GM20000 (cell line): ENCODE results near the gene CFAP47.
"Not testable (repeated sequence)": the region's sequence is repeated elsewhere in the genome, so short reads cannot be mapped to it uniquely, and the experiment has no call there.

ENCODE experiments used
- DNase-seq: peaks from one replicate; pipeline ENCODE4 v3.0.0; 2012; ENCODE audit warnings: low spot score
- TF ChIP-seq, protein P1 (sequence below): IDR thresholded peaks from 2 replicates; pipeline ENCODE4 v1.5.1; 2012; ENCODE audit warnings: mild to moderate bottlenecking, control low read depth; ENCODE audit errors: extremely low read depth, missing control alignments

CFAP47 gene

DNA sequence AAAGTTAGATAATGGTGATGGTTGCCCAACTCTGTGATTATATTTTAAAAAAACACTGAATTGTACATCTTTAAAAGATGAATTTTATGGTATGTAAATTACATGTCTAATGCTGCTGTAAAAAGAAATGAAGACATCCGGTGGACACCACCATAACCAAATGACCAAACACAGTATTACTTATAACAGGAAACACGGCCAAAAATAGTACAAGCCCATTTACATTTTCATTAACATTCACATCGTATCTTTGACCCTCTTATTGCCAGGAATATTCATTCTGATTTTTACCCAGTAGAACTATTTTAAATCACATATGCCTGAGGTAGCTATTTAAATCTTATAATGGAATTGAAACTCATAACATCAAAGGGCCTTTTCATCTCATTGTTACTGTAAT, 143.2 kb downstream of the CFAP47 start:
- DNase-seq = no peak
- TF ChIP-seq, protein P1, sequence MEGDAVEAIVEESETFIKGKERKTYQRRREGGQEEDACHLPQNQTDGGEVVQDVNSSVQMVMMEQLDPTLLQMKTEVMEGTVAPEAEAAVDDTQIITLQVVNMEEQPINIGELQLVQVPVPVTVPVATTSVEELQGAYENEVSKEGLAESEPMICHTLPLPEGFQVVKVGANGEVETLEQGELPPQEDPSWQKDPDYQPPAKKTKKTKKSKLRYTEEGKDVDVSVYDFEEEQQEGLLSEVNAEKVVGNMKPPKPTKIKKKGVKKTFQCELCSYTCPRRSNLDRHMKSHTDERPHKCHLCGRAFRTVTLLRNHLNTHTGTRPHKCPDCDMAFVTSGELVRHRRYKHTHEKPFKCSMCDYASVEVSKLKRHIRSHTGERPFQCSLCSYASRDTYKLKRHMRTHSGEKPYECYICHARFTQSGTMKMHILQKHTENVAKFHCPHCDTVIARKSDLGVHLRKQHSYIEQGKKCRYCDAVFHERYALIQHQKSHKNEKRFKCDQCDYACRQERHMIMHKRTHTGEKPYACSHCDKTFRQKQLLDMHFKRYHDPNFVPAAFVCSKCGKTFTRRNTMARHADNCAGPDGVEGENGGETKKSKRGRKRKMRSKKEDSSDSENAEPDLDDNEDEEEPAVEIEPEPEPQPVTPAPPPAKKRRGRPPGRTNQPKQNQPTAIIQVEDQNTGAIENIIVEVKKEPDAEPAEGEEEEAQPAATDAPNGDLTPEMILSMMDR = no peak

DNA sequence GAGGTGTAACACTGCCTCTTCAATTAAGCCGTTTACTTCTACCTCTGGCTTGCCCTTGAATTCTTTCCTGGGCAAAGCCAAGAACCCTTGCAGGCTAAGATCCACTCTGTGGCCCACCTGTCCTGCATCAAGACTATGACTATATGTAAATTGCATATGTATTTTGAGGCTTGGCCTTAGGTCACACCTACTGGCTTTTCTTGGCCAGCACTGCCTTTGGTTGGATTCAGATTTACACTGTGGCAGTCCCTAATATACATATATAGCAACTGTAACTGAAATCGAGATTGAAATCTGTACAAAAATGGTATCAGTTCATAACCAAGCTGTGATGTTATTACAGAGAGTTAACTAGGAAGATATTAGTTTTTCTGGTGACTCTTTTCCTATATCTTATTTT, 151.5 kb downstream of the CFAP47 start:
- no peak for DNase-seq
- TF ChIP-seq, protein P1 = no peak

DNA sequence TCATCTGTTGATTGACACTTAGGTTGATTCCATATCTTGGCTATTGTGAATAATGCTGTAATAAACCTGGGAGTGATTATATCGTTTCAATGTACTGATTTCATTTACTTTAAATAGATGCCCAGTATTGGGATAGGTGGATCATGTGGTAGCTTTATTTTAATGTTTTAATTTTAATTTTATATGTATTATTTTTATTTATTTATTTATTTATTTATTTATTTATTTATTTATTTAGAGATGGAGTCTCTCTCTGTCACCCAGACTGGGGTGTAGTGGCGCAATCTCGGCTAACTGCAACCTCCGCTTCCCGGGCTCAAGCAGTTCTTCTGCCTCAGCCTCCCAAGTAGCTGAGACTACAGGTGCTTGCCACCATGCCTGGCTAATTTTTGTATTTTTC, 155.5 kb downstream of the CFAP47 start:
- not testable (repeated sequence) for DNase-seq

DNA sequence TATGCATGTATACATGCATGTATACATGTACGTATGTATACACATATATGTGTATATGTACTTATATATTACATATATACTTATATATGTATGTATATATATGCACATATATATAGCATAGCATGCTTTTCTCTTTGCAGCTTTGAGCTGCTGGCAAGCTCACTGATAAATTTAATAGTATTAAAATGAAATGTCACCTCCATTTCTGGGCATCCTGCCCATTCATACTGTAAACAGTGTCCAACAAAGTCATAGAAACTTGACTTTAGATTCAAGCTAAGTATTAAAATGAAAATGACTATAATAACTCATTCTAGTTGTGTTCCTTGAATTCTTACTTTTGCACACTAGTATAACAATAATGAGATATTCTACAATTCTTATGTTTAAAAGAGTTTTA, 163.7 kb downstream of the CFAP47 start:
- DNase-seq = no peak
- TF ChIP-seq, protein P1 = no peak

DNA sequence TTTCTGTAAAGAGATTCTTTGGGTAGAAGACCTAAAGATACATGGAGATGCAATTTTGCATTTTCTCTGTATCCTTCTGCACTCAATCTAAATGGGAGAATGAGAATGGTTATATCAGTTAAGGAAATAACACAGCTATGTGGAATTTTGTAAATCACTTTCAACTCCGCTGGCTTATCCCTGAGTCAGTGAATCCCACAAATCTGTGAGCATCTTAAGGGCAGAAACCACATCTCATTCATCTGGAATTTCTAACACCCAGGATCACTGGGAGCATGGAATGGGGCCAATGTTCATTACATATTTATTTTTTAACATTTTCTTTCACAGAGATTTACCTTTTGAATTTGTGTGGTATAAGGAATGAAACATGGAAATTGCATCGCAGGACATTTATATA, 167.8 kb downstream of the CFAP47 start:
- DNase-seq = no peak
- TF ChIP-seq, protein P1 = no peak

DNA sequence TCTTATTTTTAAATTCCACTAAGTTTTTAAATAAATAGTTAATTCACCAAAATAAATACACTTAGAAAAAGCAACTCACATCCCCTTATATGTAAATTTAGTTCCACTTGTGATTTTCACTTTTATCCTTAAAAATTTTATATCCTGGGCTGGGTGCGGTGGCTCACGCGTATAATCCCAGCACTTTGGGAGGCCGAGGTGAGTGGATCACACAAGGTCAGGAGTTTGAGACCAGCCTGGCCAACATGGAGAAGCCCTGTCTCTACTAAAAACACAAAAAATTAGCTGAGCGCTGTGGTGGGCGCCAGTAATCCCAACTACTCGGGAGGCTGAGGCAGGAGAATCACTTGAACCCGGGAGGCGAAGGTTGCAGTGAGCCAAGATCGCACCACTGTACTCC, 169.4 kb downstream of the CFAP47 start:
- DNase-seq = not testable (repeated sequence)

DNA sequence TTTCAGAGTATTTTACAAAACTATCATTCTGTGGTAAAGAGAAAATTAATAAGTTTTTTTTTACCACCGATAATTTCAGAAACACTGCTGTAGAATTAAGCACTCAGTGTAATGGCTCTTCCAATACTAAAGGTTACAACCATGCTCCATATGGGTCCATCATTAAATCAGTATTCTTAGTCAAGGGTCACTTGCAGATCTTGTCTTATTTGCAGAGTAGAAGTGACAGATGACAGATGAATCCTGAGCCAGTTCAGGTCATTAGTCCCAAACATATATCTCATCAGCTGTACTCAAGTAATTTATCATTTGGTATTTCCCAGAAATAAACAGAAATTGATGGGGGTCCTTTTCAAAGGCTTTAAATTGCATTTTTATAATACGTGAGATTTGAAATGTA, 182.9 kb downstream of the CFAP47 start:
- no peak for DNase-seq
- TF ChIP-seq, protein P1 = no peak

DNA sequence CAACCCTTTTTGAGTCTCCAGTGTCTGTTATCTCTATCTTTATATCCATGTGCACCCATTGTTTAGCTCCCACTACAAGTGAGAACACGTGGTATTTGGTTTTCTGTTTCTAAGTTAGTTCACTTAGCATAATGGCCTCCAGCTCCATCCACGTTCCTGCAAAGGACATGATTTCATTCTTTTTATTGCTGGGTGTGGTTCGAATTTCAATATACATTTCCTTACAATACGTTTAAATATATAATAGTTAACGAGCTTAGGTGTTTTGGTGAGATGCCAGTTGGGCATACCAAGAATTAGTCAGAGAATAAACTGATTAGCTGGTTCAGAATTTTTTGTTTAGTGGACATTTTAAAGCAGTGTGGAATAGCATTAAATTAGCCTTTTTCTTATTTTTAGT, 196.7 kb downstream of the CFAP47 start:
- TF ChIP-seq, protein P1 = no peak
- DNase-seq = no peak

DNA sequence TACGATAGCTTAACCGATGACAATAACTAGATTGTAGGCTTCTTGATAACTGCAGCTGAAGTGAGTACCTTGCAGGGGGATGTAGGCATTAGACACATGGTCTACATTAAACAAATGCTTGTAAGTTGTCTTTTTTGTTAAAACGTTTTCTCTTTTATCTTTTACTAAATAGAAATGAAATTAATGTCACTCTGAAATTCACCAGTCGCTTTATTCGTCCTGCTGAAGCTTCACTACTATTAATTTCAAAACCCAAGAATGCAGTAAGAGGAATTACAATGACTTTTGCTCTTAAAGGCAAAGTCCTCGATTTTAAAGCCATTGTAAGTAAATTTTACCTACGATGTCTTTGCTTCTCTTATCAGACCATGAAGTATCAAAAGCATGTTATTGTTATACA, 239.7 kb downstream of the CFAP47 start:
- DNase-seq = no peak
- TF ChIP-seq, protein P1 = no peak
